ENCODE results near the gene CLMN. TPM values are rescaled to one million over a fixed set of nuclear protein-coding genes. Genes with fewer than 3 reads are reported as not detected.

The CLMN gene
- total RNA-seq, 1 donor from 2014 or later: 25.3 TPM

DNA sequence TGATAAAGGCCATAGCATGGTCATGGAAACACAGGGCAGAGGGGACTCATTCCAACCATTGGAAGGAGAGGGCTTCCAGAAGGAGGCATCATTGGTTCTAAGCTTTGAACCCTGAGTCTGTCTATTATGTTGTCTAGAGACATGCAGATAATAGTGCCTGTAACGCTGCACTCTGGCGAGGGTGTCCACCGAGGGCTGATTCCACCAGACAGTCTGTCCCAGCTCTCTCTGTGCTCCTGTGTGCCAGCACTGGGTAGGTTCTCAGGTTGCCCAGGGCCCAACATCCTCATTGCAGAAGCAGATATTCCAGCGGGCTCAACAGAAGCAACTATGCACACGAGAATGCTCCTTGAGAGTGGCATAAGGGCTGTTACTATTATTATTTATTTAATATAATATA, 18.7 kb upstream of the CLMN start:
- H3K4me3 Mint-ChIP-seq (ENCODE audit: low read depth): no peak overlapping the region
- H3K27ac Mint-ChIP-seq: no peak overlapping the region
- no peak for TF ChIP-seq CTCF (IDR thresholded peaks at IDR 0.05; ENCODE audit: unreplicated experiment)

GRCh38 chr14:95337041-95337595, 17.4 kb upstream of the CLMN start:
- Mint-ChIP-seq H3K36me3 (ENCODE audit: insufficient read depth) (no peaks in the 10 kb centered on the region), H3K27ac (no peak overlapping the region), H3K4me3 (ENCODE audit: low read depth) (no peak overlapping the region), H3K4me1 (ENCODE audit: low read depth) (no peaks in the 10 kb centered on the region), H3K9me3 (ENCODE audit: low read depth) (peaks cover 6% of the 10 kb centered on the region), H3K27me3 (peaks cover 19% of the 10 kb centered on the region)
- DNase-seq (ENCODE audit: low spot score, unreplicated experiment): no peak
- no peak for TF ChIP-seq CTCF (IDR thresholded peaks at IDR 0.05; ENCODE audit: unreplicated experiment)

More for the DNA sequence above, 18.7 kb upstream of the CLMN start:
- no peak for DNase-seq (ENCODE audit: low spot score, unreplicated experiment)
- peaks cover 6% of the 10 kb centered on the region for H3K9me3 Mint-ChIP-seq (ENCODE audit: low read depth)
- H3K27me3 Mint-ChIP-seq: peaks cover 19% of the 10 kb centered on the region
- H3K4me1 Mint-ChIP-seq (ENCODE audit: low read depth): no peaks in the 10 kb centered on the region
- no peaks in the 10 kb centered on the region for H3K36me3 Mint-ChIP-seq (ENCODE audit: insufficient read depth)

DNA sequence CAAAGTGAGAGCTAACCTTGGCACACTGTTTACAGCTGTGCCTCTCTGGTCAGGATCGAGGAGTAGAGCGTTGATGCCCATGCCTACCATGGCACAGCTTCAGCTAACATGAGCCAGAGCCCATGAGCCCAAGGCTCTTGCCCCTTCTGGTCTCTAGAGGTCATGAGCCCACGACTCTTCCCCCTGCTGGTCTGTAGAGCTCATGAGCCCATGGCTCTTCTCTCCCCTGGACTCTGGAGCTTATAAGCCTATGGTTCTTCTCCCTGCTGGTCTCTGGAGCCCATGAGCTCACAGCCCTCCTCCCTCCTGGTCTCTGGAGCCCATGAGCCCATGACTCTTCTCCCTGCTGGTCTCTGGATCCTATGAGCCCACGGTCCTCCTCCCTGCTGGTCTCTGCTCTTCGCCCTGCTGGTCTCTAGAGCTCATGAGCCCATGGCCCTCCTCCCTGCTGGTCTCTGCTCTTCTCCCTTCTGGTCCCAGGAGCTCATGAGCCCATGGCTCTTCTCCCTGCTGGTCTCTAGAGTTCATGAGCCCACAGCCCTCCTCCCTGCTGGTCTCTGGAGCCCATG, 16.6 kb upstream of the CLMN start:
- Mint-ChIP-seq H3K27ac (no peak overlapping the region), H3K27me3 (peaks cover 19% of the 10 kb centered on the region), H3K4me3 (ENCODE audit: low read depth) (no peak overlapping the region), H3K4me1 (ENCODE audit: low read depth) (peaks cover 1% of the 10 kb centered on the region), H3K9me3 (ENCODE audit: low read depth) (peaks cover 6% of the 10 kb centered on the region), H3K36me3 (ENCODE audit: insufficient read depth) (no peaks in the 10 kb centered on the region)
- TF ChIP-seq CTCF (IDR thresholded peaks at IDR 0.05; ENCODE audit: unreplicated experiment): no peak
- no peak for DNase-seq (ENCODE audit: low spot score, unreplicated experiment)

DNA sequence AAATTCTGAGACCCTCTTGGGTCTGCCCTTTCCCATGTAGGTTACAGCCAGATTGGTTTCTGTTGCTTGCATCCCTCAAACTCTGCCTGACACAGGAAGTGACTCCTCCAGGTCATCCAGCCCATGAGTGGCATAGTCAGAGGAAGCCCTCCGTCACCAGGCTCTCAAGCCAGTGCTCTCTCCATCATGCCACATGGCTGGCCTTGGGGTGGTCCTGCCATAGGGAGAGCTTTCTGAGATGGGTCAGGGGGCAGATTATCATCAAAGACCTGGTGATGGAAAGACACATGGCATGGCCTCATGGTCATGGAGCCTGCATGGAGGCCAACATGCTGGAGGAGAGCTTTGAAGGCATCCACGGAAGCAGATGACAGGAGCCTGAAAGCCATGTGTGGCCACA, 15.4 kb upstream of the CLMN start:
- TF ChIP-seq CTCF (IDR thresholded peaks at IDR 0.05; ENCODE audit: unreplicated experiment): no peak
- no peak overlapping the region for H3K27ac Mint-ChIP-seq
- H3K4me3 Mint-ChIP-seq (ENCODE audit: low read depth): no peak overlapping the region
- peaks cover 1% of the 10 kb centered on the region for H3K4me1 Mint-ChIP-seq (ENCODE audit: low read depth)
- no peaks in the 10 kb centered on the region for H3K9me3 Mint-ChIP-seq (ENCODE audit: low read depth)
- H3K36me3 Mint-ChIP-seq (ENCODE audit: insufficient read depth): no peaks in the 10 kb centered on the region
- peaks cover 15% of the 10 kb centered on the region for H3K27me3 Mint-ChIP-seq
- no peak for DNase-seq (ENCODE audit: low spot score, unreplicated experiment)

DNA sequence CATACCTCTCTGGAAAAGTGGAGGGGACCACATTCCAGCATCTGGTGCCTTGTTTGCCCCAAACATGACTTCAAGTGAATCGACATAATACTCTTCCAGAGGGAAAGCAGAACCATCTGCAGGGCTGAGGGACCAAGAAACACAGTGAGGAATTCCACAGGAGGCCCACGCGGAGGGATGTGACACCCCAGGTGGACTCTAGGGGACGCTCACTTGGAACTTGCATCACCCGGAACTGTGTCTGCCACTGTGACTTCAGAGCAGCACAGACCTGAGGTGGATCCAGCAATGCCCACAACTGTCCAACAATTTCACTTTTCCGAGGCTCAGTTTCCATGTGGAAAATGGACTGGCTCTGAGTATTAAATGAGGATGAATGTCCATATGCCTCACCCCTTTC, 14.3 kb upstream of the CLMN start:
- Mint-ChIP-seq H3K4me1 (ENCODE audit: low read depth) (peaks cover 1% of the 10 kb centered on the region), H3K4me3 (ENCODE audit: low read depth) (no peak overlapping the region), H3K27me3 (peaks cover 15% of the 10 kb centered on the region), H3K27ac (no peak overlapping the region), H3K36me3 (ENCODE audit: insufficient read depth) (no peaks in the 10 kb centered on the region), H3K9me3 (ENCODE audit: low read depth) (no peaks in the 10 kb centered on the region)
- no peak for TF ChIP-seq CTCF (IDR thresholded peaks at IDR 0.05; ENCODE audit: unreplicated experiment)
- DNase-seq (ENCODE audit: low spot score, unreplicated experiment): no peak
